SK-N-MC (cell line): ENCODE results near the gene IFIT1B.
"Not testable (repeated sequence)": the region's sequence is repeated elsewhere in the genome, so short reads cannot be mapped to it uniquely, and the experiment has no call there.

Experiments used
- EZH2 ChIP-seq: fragments of 200-600 bp; sonication (generic); IDR thresholded peaks from one replicate; pipeline ENCODE4 v1.6.1; 2017; ENCODE audit warnings: antibody characterized with exemption
- FOXP2 ChIP-seq: optimal IDR thresholded peaks from 2 replicates; pipeline ENCODE3; 2011; ENCODE audit warnings: mild to moderate bottlenecking, moderate library complexity; ENCODE audit not compliant: insufficient read depth; ENCODE audit errors: extremely low read length, control extremely low read depth
- POLR2AphosphoS5 ChIP-seq: IDR thresholded peaks from 2 replicates; pipeline ENCODE4 v1.6.1; 2012; ENCODE audit warnings: mild to moderate bottlenecking, low read depth, low read length, borderline replicate concordance

DNA sequence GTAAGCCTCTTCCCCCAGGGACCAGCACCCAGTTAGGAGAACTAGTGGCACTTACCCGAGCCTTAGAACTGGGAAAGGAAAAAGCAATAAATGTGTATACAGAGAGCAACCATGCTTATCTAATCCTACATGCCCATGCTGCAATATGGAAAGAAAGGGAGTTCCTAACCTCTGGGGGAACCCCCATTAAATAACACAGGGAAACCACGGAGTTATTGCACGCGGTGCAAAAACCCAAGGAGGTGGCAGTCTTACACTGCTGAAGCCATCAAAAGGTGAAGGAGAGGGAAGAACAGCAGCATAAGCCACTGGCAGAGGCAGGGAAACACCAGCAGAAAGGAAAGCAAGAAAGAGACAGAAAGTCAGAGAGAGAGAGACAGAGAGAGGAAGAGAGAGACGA, 32.7 kb downstream of the IFIT1B start:
- not testable (repeated sequence) for TF ChIP-seq POLR2AphosphoS5, EZH2, FOXP2
